ENCODE data around the gene TTC13.

DNA sequence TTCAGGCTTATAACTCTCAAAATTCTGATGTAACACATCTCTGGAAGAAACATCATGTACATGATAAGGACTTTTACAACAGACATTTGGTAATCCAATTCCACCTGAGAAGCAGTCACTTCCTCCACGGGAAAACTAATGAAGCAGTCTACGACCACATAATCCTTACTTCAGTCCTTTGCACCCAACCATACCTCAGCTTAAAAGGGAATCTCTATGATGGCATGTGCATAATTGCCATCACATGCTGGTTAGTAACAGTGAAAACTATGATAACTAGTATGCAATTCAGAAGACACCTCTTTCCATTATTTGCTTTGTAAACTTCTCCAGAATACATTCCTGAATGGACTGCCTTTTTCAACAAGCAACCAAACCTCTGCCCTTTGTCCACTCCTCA is 53.1 kb downstream of the TTC13 start:
- TF ChIP-seq CTCF (IDR thresholded peaks at IDR 0.05; ENCODE audit: poor library complexity) (no peak), EZH2phosphoT487 (IDR thresholded peaks at IDR 0.05; ENCODE audit: low read depth, severe bottlenecking, unreplicated experiment) (no peak)
